GM11168 (cell line): ENCODE measurements around the gene C4A.
"Not testable (repeated sequence)": the region's sequence is repeated elsewhere in the genome, so short reads cannot be mapped to it uniquely, and the experiment has no call there.

Source experiments
- in situ Hi-C: fragments of 300-500 bp; cut with MboI; formaldehyde crosslinking; loops from one replicate; pipeline ENCODE4 v1.12.0; 2022; ENCODE audit warnings: low sequenced_read_pairs; ENCODE audit not compliant: unreplicated experiment

C4A gene

GRCh38 chr6:31978831-31979230 is 3.0 kb upstream of the C4A start:
- in situ Hi-C loops: no loop called here

GRCh38 chr6:31979238-31979898 is 2.5 kb upstream of the C4A start:
- in situ Hi-C loops: no loop called here

GRCh38 chr6:31980195-31980876 is 1.5 kb upstream of the C4A start:
- in situ Hi-C loops: not testable (repeated sequence)

- in situ Hi-C loops: not testable (repeated sequence)
Measured at GRCh38 chr6:31980998-31981397, 859 bp upstream of the C4A start.

- in situ Hi-C loops: not testable (repeated sequence)
Measured at GRCh38 chr6:31989363-31989762, 7.5 kb downstream of the C4A start.

GRCh38 chr6:31994421-31994820 is 12.6 kb downstream of the C4A start:
- in situ Hi-C loops: not testable (repeated sequence)

GRCh38 chr6:31996385-31996784 is 14.5 kb downstream of the C4A start:
- in situ Hi-C loops: not testable (repeated sequence)

GRCh38 chr6:32002546-32003268 is 20.9 kb downstream of the C4A start:
- in situ Hi-C loops: not testable (repeated sequence)

GRCh38 chr6:32003301-32003700 is 21.4 kb downstream of the C4A start:
- in situ Hi-C loops: not testable (repeated sequence)

- in situ Hi-C loops: not testable (repeated sequence)
Measured at GRCh38 chr6:32004393-32004792, 22.5 kb downstream of the C4A start.

- in situ Hi-C loops: loop anchor here (5.0 kb wide), 1 partner anchor 37 kb away; no protein-coding TSS in a partner anchor
Measured at GRCh38 chr6:32004864-32005537, 23.1 kb downstream of the C4A start.

GRCh38 chr6:32005538-32005880 is 23.7 kb downstream of the C4A start:
- in situ Hi-C loops: loop anchor here (5.0 kb wide), 1 partner anchor 37 kb away; no protein-coding TSS in a partner anchor

- in situ Hi-C loops: loop anchor here (5.0 kb wide), 1 partner anchor 36 kb away; no protein-coding TSS in a partner anchor
Measured at GRCh38 chr6:32005991-32006529, 24.2 kb downstream of the C4A start.

GRCh38 chr6:32007086-32007485 is 25.2 kb downstream of the C4A start:
- in situ Hi-C loops: loop anchor here (5.0 kb wide), 1 partner anchor 35 kb away; no protein-coding TSS in a partner anchor

- in situ Hi-C loops: loop anchor here (5.0 kb wide), 1 partner anchor 34 kb away; no protein-coding TSS in a partner anchor
Measured at GRCh38 chr6:32008037-32008436, 26.2 kb downstream of the C4A start.

GRCh38 chr6:32008616-32009015 is 26.8 kb downstream of the C4A start:
- in situ Hi-C loops: loop anchor here (5.0 kb wide), 1 partner anchor 34 kb away; no protein-coding TSS in a partner anchor

- in situ Hi-C loops: loop anchor here (5.0 kb wide), 1 partner anchor 33 kb away; no protein-coding TSS in a partner anchor
Measured at GRCh38 chr6:32009537-32009936, 27.7 kb downstream of the C4A start.

GRCh38 chr6:32010856-32011530 is 29.1 kb downstream of the C4A start:
- in situ Hi-C loops: not testable (repeated sequence)

- in situ Hi-C loops: not testable (repeated sequence)
Measured at GRCh38 chr6:32012941-32013617, 31.2 kb downstream of the C4A start.
